H1 (cell line): ENCODE results near the gene SMG7. TPM values are rescaled to one million over a fixed set of nuclear protein-coding genes. Genes with fewer than 3 reads are reported as not detected.

Experiments
- CTCF ChIA-PET: fragments of 300-600 bp; sonication (Branson Sonifier 250); formaldehyde crosslinking; loops from one replicate; lab custom pipeline; 2021; ENCODE audit not compliant: partially characterized antibody; lab: Charles Lee
- POLR2A ChIA-PET: fragments of 300-600 bp; sonication (Branson Sonifier 250); formaldehyde crosslinking; loops from one replicate; lab custom pipeline; 2021; ENCODE audit warnings: inconsistent platforms; ENCODE audit not compliant: partially characterized antibody; lab: Charles Lee
- DNase-seq, 2 experiments: peaks; one replicate each; pipeline versions ENCODE4 v3.0.0 to v3.0.0-alpha.2; 2010 to 2022; ENCODE audit warnings: low spot score in 2 of 2, low read depth in 1 of 2, mixed read lengths in 1 of 2
- FAIRE-seq: peaks from 2 replicates; lab custom pipeline; 2011; peaks lifted over from hg19 to GRCh38; lab: Jason Lieb, UNC
- H2AFZ ChIP-seq: 2 replicates; pipeline ENCODE4 v1.8.1; 2012; ENCODE audit warnings: low read length, inconsistent platforms
- H2AK5ac ChIP-seq: 2 replicates; pipeline ENCODE4 v1.6.1; 2013; ENCODE audit warnings: low read depth, low read length
- H2BK120ac ChIP-seq: replicated peaks from 2 replicates; pipeline ENCODE3; 2013; ENCODE audit warnings: low read depth, low read length, inconsistent platforms
- H2BK12ac ChIP-seq: 2 replicates; pipeline ENCODE4 v1.6.1; 2013; ENCODE audit warnings: low read depth, low read length
- H2BK15ac ChIP-seq: 2 replicates; pipeline ENCODE4 v1.6.1; 2013; ENCODE audit warnings: low read length
- H2BK20ac ChIP-seq: 2 replicates; pipeline ENCODE4 v1.6.1; 2013; ENCODE audit warnings: low read length
- H2BK5ac ChIP-seq: 2 replicates; pipeline ENCODE4 v1.6.1; 2013; ENCODE audit warnings: low read depth, low read length
- H3K14ac ChIP-seq: 2 replicates; pipeline ENCODE4 v1.6.1; 2013; ENCODE audit warnings: inconsistent platforms; ENCODE audit not compliant: insufficient read length
- H3K18ac ChIP-seq: 2 replicates; pipeline ENCODE4 v1.6.1; 2013; ENCODE audit warnings: low read length; ENCODE audit errors: extremely low read depth
- H3K23ac ChIP-seq: 2 replicates; pipeline ENCODE4 v1.6.1; 2013; ENCODE audit warnings: inconsistent platforms; ENCODE audit not compliant: insufficient read length
- H3K23me2 ChIP-seq: 2 replicates; pipeline ENCODE4 v1.6.1; 2013; ENCODE audit warnings: low read depth, low read length
- H3K27ac ChIP-seq: 2 replicates; pipeline ENCODE4 v1.6.1; 2011; ENCODE audit warnings: low read depth, low read length, inconsistent platforms
- H3K27me3 ChIP-seq, 4 experiments: replicated peaks in 1 of 4; 1 replicate in 1 of 4; 2 replicates in 3 of 4; pipeline versions ENCODE4 v1.6.1 to v1.8.1; 2011 to 2013; ENCODE audit warnings: low read length in 3 of 4, mild to moderate bottlenecking in 3 of 4, inconsistent platforms in 2 of 4, mixed read lengths in 2 of 4, moderate library complexity in 1 of 4; ENCODE audit not compliant: control insufficient read depth in 3 of 4, insufficient read depth in 3 of 4; ENCODE audit errors: extremely low read depth in 1 of 4
- H3K36me3 ChIP-seq, 4 experiments: 2 replicates each; pipeline versions ENCODE4 v1.6.1 to v1.8.1; 2011 to 2013; ENCODE audit warnings: mild to moderate bottlenecking in 4 of 4, low read length in 3 of 4, moderate library complexity in 2 of 4, control low read depth in 1 of 4, inconsistent platforms in 1 of 4; ENCODE audit not compliant: insufficient read depth in 4 of 4, control insufficient read depth in 2 of 4
- H3K4ac ChIP-seq: replicated peaks from 2 replicates; pipeline ENCODE3; 2013; ENCODE audit warnings: low read length, low read depth, mixed read lengths, inconsistent platforms; ENCODE audit not compliant: insufficient read length
- H3K4me1 ChIP-seq, 4 experiments: replicated peaks in 1 of 4; 1 replicate in 1 of 4; 2 replicates in 3 of 4; pipeline versions ENCODE4 v1.6.1 to v1.8.1; 2011 to 2013; ENCODE audit warnings: low read length in 3 of 4, inconsistent platforms in 2 of 4, mixed read lengths in 1 of 4; ENCODE audit not compliant: insufficient read depth in 4 of 4, control insufficient read depth in 3 of 4
- H3K4me2 ChIP-seq, 2 experiments: 2 replicates each; pipeline versions ENCODE4 v1.6.1 to v1.8.1; 2011 to 2013; ENCODE audit warnings: low read depth in 2 of 2, low read length in 2 of 2, control low read depth in 1 of 2, inconsistent platforms in 1 of 2, mild to moderate bottlenecking in 1 of 2; ENCODE audit not compliant: insufficient read depth in 1 of 2
- H3K4me3 ChIP-seq, 4 experiments: fragments of 200-600, 300-600 bp in 1 of 4; sonication (generic), shearing (Covaris generic), sonication (Bioruptor Twin) in 1 of 4; 2 replicates each; pipeline versions ENCODE4 v1.5.1 to v1.8.1; 2011 to 2016; ENCODE audit warnings: low read length in 4 of 4, low read depth in 3 of 4, control low read depth in 2 of 4, inconsistent platforms in 2 of 4, mild to moderate bottlenecking in 2 of 4, mixed read lengths in 1 of 4, moderate library complexity in 1 of 4; ENCODE audit not compliant: insufficient read depth in 2 of 4; ENCODE audit errors: extremely low read depth in 1 of 4
- H3K56ac ChIP-seq: replicated peaks from 2 replicates; pipeline ENCODE3; 2013; ENCODE audit warnings: low read depth, mild to moderate bottlenecking, mixed read lengths, low read length, inconsistent platforms; ENCODE audit not compliant: insufficient read length
- H3K79me1 ChIP-seq: 2 replicates; pipeline ENCODE4 v1.6.1; 2013; ENCODE audit warnings: low read depth, low read length, control low read depth
- H3K79me2 ChIP-seq, 2 experiments: 2 replicates each; pipeline versions ENCODE4 v1.6.1 to v1.8.1; 2012 to 2013; ENCODE audit warnings: low read length in 2 of 2, mild to moderate bottlenecking in 2 of 2, inconsistent platforms in 1 of 2; ENCODE audit not compliant: insufficient read depth in 2 of 2, control insufficient read depth in 1 of 2
- H3K9ac ChIP-seq, 4 experiments: replicated peaks in 1 of 4; 1 replicate in 1 of 4; 2 replicates in 3 of 4; pipeline versions ENCODE4 v1.6.1 to v1.8.1; 2011 to 2013; ENCODE audit warnings: low read depth in 3 of 4, low read length in 3 of 4, control low read depth in 2 of 4, mild to moderate bottlenecking in 2 of 4, moderate library complexity in 2 of 4, inconsistent platforms in 1 of 4; ENCODE audit errors: extremely low read depth in 1 of 4
- H3K9me3 ChIP-seq, 2 experiments: 2 replicates each; pipeline versions ENCODE4 v1.6.1 to v1.8.1; 2012 to 2013; ENCODE audit warnings: mild to moderate bottlenecking in 2 of 2, moderate library complexity in 2 of 2, control low read depth in 1 of 2, inconsistent platforms in 1 of 2, low read depth in 1 of 2, low read length in 1 of 2, mixed read lengths in 1 of 2; ENCODE audit not compliant: insufficient read depth in 2 of 2
- H4K20me1 ChIP-seq, 2 experiments: replicated peaks in 1 of 2; 2 replicates each; pipeline versions ENCODE3 to v1.8.1; 2011 to 2013; ENCODE audit warnings: inconsistent platforms in 2 of 2, low read length in 2 of 2, mild to moderate bottlenecking in 1 of 2; ENCODE audit not compliant: insufficient read depth in 2 of 2, control insufficient read depth in 1 of 2
- H4K5ac ChIP-seq: 2 replicates; pipeline ENCODE4 v1.6.1; 2013; ENCODE audit warnings: low read length, low read depth, mixed read lengths, inconsistent platforms; ENCODE audit not compliant: insufficient read length
- H4K8ac ChIP-seq: 2 replicates; pipeline ENCODE4 v1.8.0; 2013; ENCODE audit warnings: mild to moderate bottlenecking, moderate library complexity, low read length, inconsistent platforms; ENCODE audit not compliant: insufficient read depth; ENCODE audit errors: extremely low read depth
- H4K91ac ChIP-seq: replicated peaks from 2 replicates; pipeline ENCODE3; 2013; ENCODE audit warnings: low read length, mixed read lengths, inconsistent platforms; ENCODE audit not compliant: insufficient read length
- JUND ChIP-seq: IDR thresholded peaks from 2 replicates; pipeline ENCODE4 v1.6.1; 2011; ENCODE audit warnings: mild to moderate bottlenecking, improper control_type of control experiment, low read length
- polyA plus RNA-seq, 7 experiments: library from polyadenylated mRNA; depleted of rRNA in 3 of 7; stranded (reverse) in 5 of 7; unstranded in 2 of 7; fragments of >200 nt in 5 of 7; fragments of 200-250 nt in 2 of 7; gene quantifications; 1 replicate in 5 of 7; 2 replicates in 1 of 7; 4 replicates in 1 of 7; pipeline versions ENCODE4 v1.2.1 to v1.2.3, GENCODE V29; 2011 to 2013; ENCODE audit warnings: missing spikeins in 2 of 7, mixed read lengths in 2 of 7
- total RNA-seq: library from RNA; stranded (reverse); fragmentation: NEBNext Ultra II Directional; extraction: Animal tissue kit (Norgen Biotek cat#: 25700); gene quantifications from 2 replicates; pipeline ENCODE4 v1.2.1, GENCODE V29; 2021

SMG7 gene
- total and polyA plus RNA-seq, 2 of the 8 experiments (the other 6 are each of a cell fraction or from before 2014, with no cell fraction given) = 39.3 to 65.6 TPM

DNA sequence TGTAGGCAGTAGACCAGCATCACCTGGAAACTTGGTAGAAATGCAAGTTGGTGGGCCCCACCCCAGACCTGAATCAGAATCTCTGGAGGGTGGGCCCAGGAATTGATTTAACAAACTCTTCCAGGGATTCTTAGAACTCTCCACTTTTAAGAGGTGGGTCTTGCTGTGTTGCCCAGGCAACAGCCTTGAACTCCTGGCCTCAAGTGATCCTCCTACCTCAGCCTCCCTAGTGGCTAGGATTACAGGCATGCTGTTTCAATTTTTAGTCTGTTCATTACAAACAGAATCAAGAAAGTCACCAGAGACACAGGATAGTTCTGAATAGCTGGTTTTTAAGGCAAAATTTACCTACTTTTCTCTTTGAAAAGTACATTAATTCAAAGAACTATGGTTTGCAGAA, 86.8 kb downstream of the SMG7 start:
- H3K27me3 ChIP-seq = no peaks in the 10 kb centered on the region
- no peaks in the 10 kb centered on the region for H4K20me1 ChIP-seq
- H2BK5ac ChIP-seq = no peak overlapping the region
- no peak overlapping the region for H2BK15ac ChIP-seq
- H3K4ac ChIP-seq = no peak overlapping the region
- H3K9me3 ChIP-seq = no peaks in the 10 kb centered on the region
- no peak for FAIRE-seq
- H3K79me2 ChIP-seq = no peaks in the 10 kb centered on the region
- ChIA-PET CTCF (no interaction called here), POLR2A (no interaction called here)
- no peak overlapping the region for H2AFZ ChIP-seq
- no peak overlapping the region for H3K14ac ChIP-seq
- H2BK120ac ChIP-seq = no peak overlapping the region
- H3K18ac ChIP-seq = no peak overlapping the region
- H3K23ac ChIP-seq = no peak overlapping the region
- no peak for DNase-seq
- no peak overlapping the region for H2BK12ac ChIP-seq
- no peak overlapping the region for H4K91ac ChIP-seq
- no peak for TF ChIP-seq JUND
- H3K4me3 ChIP-seq = no peak overlapping the region
- no peak overlapping the region for H4K8ac ChIP-seq
- peaks cover 0 to 13% (median 5%) of the 10 kb centered on the region in 4 experiments; a peak in 3 of 8 replicates for H3K36me3 ChIP-seq
- H3K23me2 ChIP-seq = no peaks in the 10 kb centered on the region
- no peaks in the 10 kb centered on the region for H3K79me1 ChIP-seq
- no peak overlapping the region for H4K5ac ChIP-seq
- no peak overlapping the region for H3K4me2 ChIP-seq
- H2AK5ac ChIP-seq = no peak overlapping the region
- H3K56ac ChIP-seq = no peak overlapping the region
- H2BK20ac ChIP-seq = no peak overlapping the region
- H3K9ac ChIP-seq = no peak overlapping the region
- no peaks in the 10 kb centered on the region for H3K4me1 ChIP-seq
- no peak overlapping the region for H3K27ac ChIP-seq
